Measurements from ENCODE around the gene PEX14.

The PEX14 gene

GRCh38 chr1:10541286-10541685 is 66.5 kb downstream of the PEX14 start:
- no peak for DNase-seq (ENCODE audit: low read depth)

GRCh38 chr1:10544239-10544638 is 69.5 kb downstream of the PEX14 start:
- no peak for DNase-seq (ENCODE audit: low read depth)

GRCh38 chr1:10546896-10547295 is 72.1 kb downstream of the PEX14 start:
- no peak for DNase-seq (ENCODE audit: low read depth)

- DNase-seq (ENCODE audit: low read depth) = no peak
Observed at GRCh38 chr1:10549904-10550664, 75.3 kb downstream of the PEX14 start.

GRCh38 chr1:10553118-10553517 is 78.4 kb downstream of the PEX14 start:
- peak; percentile 9 for DNase-seq (ENCODE audit: low read depth)

GRCh38 chr1:10555635-10556429 is 81.1 kb downstream of the PEX14 start:
- no peak for DNase-seq (ENCODE audit: low read depth)

GRCh38 chr1:10556430-10557005 is 81.8 kb downstream of the PEX14 start:
- DNase-seq (ENCODE audit: low read depth) = no peak

GRCh38 chr1:10557714-10558113 is 83.0 kb downstream of the PEX14 start:
- no peak for DNase-seq (ENCODE audit: low read depth)

- no peak for DNase-seq (ENCODE audit: low read depth)
Observed at GRCh38 chr1:10559386-10559785, 84.6 kb downstream of the PEX14 start.

GRCh38 chr1:10561497-10561896 is 86.7 kb downstream of the PEX14 start:
- peak; percentile 76 for DNase-seq (ENCODE audit: low read depth)

GRCh38 chr1:10561955-10562354 is 87.2 kb downstream of the PEX14 start:
- peak; percentile 45 for DNase-seq (ENCODE audit: low read depth)

- no peak for DNase-seq (ENCODE audit: low read depth)
Observed at GRCh38 chr1:10564063-10564462, 89.3 kb downstream of the PEX14 start.

- no peak for DNase-seq (ENCODE audit: low read depth)
Observed at GRCh38 chr1:10569531-10569930, 94.8 kb downstream of the PEX14 start.

- DNase-seq (ENCODE audit: low read depth) = peak; percentile 66
Observed at GRCh38 chr1:10575616-10576015, 100.9 kb downstream of the PEX14 start.

GRCh38 chr1:10578070-10578469 is 103.3 kb downstream of the PEX14 start:
- peak; percentile 21 for DNase-seq (ENCODE audit: low read depth)

- no peak for DNase-seq (ENCODE audit: low read depth)
Observed at GRCh38 chr1:10583641-10584040, 108.9 kb downstream of the PEX14 start.

GRCh38 chr1:10585242-10585641 is 110.5 kb downstream of the PEX14 start:
- DNase-seq (ENCODE audit: low read depth) = no peak

- no peak for DNase-seq (ENCODE audit: low read depth)
Observed at GRCh38 chr1:10586125-10586524, 111.4 kb downstream of the PEX14 start.

GRCh38 chr1:10588640-10589039 is 113.9 kb downstream of the PEX14 start:
- DNase-seq (ENCODE audit: low read depth) = no peak

- no peak for DNase-seq (ENCODE audit: low read depth)
Observed at GRCh38 chr1:10589074-10589473, 114.3 kb downstream of the PEX14 start.

GRCh38 chr1:10591010-10591409 is 116.3 kb downstream of the PEX14 start:
- DNase-seq (ENCODE audit: low read depth) = no peak

- no peak for DNase-seq (ENCODE audit: low read depth)
Observed at GRCh38 chr1:10592373-10592772, 117.6 kb downstream of the PEX14 start.

- DNase-seq (ENCODE audit: low read depth) = no peak
Observed at GRCh38 chr1:10593750-10594149, 119.0 kb downstream of the PEX14 start.
